ENCODE data around the gene MVD. TPM values are rescaled to one million over a fixed set of nuclear protein-coding genes. Genes with fewer than 3 reads are reported as not detected.

Gene MVD
- total and polyA plus RNA-seq, 10 of the 15 experiments (the other 5 are each of a cell fraction or from before 2014, with no cell fraction given) = 5.0 to 147 (median 65.0) TPM

- TF ChIP-seq BHLHE40 (IDR thresholded peaks at IDR 0.05; ENCODE audit: borderline replicate concordance in 1 of 2, low read depth in 2 of 2, low read length in 1 of 2) (peak; percentile 65 to 67; a peak in 3 of 4 replicates), NKRF (conservative IDR thresholded peaks at IDR 0.05) (no peak; the same call in 1 of the 2 replicates), HDAC6 (IDR thresholded peaks at IDR 0.05; ENCODE audit: unreplicated experiment) (no peak), KAT2A (conservative IDR thresholded peaks at IDR 0.05; ENCODE audit: control insufficient read depth, low read depth, low read length) (no peak), ZSCAN29 (IDR thresholded peaks at IDR 0.05) (no peak), GATAD2B (conservative IDR thresholded peaks at IDR 0.05; ENCODE audit: low read depth) (0 out of 2 replicates have a peak, but pooled peaks have one; percentile 79), TCF12 (IDR thresholded peaks at IDR 0.05; ENCODE audit: low read depth, low read length) (peak; percentile 86), PAX8 (IDR thresholded peaks at IDR 0.05) (no peak), KLF5 (IDR thresholded peaks at IDR 0.05; ENCODE audit: partially characterized antibody) (no peak), YBX1 (IDR thresholded peaks at IDR 0.05) (no peak), ZNF24 (IDR thresholded peaks at IDR 0.05) (no peak), EGR1 (IDR thresholded peaks at IDR 0.05; ENCODE audit: borderline replicate concordance in 1 of 2, low read depth in 2 of 2, low read length in 2 of 2) (peak in 1 of 2 experiments; percentile 85; a peak in 2 of 3 replicates), CEBPB (IDR thresholded peaks at IDR 0.05; ENCODE audit: borderline replicate concordance in 1 of 2, low read depth in 2 of 2, low read length in 2 of 2) (no peak), JUND (IDR thresholded peaks at IDR 0.05; ENCODE audit: low read depth, low read length) (0 out of 2 replicates have a peak, but pooled peaks have one; percentile 31), RCOR1 (conservative IDR thresholded peaks at IDR 0.05; ENCODE audit: low read depth, low read length) (no peak), RBBP5 (conservative IDR thresholded peaks at IDR 0.05) (no peak), USF1 (IDR thresholded peaks at IDR 0.05; ENCODE audit: borderline replicate concordance, extremely low read length, insufficient read depth, low read depth, low read length) (peak; percentile 4), CHD2 (IDR thresholded peaks at IDR 0.05; ENCODE audit: borderline replicate concordance, low read depth, low read length) (peak; percentile 78)
- TF ChIP-seq, protein P1, sequence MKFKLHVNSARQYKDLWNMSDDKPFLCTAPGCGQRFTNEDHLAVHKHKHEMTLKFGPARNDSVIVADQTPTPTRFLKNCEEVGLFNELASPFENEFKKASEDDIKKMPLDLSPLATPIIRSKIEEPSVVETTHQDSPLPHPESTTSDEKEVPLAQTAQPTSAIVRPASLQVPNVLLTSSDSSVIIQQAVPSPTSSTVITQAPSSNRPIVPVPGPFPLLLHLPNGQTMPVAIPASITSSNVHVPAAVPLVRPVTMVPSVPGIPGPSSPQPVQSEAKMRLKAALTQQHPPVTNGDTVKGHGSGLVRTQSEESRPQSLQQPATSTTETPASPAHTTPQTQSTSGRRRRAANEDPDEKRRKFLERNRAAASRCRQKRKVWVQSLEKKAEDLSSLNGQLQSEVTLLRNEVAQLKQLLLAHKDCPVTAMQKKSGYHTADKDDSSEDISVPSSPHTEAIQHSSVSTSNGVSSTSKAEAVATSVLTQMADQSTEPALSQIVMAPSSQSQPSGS (IDR thresholded peaks at IDR 0.05; ENCODE audit: low read length) = no peak
- TF ChIP-seq, protein P2, sequence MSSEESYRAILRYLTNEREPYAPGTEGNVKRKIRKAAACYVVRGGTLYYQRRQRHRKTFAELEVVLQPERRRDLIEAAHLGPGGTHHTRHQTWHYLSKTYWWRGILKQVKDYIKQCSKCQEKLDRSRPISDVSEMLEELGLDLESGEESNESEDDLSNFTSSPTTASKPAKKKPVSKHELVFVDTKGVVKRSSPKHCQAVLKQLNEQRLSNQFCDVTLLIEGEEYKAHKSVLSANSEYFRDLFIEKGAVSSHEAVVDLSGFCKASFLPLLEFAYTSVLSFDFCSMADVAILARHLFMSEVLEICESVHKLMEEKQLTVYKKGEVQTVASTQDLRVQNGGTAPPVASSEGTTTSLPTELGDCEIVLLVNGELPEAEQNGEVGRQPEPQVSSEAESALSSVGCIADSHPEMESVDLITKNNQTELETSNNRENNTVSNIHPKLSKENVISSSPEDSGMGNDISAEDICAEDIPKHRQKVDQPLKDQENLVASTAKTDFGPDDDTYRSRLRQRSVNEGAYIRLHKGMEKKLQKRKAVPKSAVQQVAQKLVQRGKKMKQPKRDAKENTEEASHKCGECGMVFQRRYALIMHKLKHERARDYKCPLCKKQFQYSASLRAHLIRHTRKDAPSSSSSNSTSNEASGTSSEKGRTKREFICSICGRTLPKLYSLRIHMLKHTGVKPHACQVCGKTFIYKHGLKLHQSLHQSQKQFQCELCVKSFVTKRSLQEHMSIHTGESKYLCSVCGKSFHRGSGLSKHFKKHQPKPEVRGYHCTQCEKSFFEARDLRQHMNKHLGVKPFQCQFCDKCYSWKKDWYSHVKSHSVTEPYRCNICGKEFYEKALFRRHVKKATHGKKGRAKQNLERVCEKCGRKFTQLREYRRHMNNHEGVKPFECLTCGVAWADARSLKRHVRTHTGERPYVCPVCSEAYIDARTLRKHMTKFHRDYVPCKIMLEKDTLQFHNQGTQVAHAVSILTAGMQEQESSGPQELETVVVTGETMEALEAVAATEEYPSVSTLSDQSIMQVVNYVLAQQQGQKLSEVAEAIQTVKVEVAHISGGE (CRISPR knock-in tag; IDR thresholded peaks at IDR 0.05) = no peak
Observed at GRCh38 chr16:88681709-88682451, 19.0 kb upstream of the MVD start (continued).

Measured in GM12878 (cell line).